Heart left ventricle (tissue), 13 donors: ENCODE results near the gene NDST3.

Source experiments
- POLR2A ChIP-seq, 2 donors: fragments of 450-650 bp; IDR thresholded peaks; one replicate each; pipeline ENCODE4 v1.6.1; 2017; ENCODE audit warnings: antibody characterized with exemption in 2 of 2, mild to moderate bottlenecking in 2 of 2, moderate library complexity in 2 of 2
- TF ChIP-seq, protein P1 (sequence below), 12 donors: fragments of 200-600 bp; sonication (generic) in 4 of 12; IDR thresholded peaks; one replicate each; pipeline versions ENCODE4 v1.5.0 to v1.8.0; 2018 to 2022; ENCODE audit warnings: antibody characterized with exemption in 12 of 12, mild to moderate bottlenecking in 5 of 12
- donor health status: ischemic (EF 13 %, LVEDD 7.1; RV severe dilation, severe dysfunction).
- donor health status: DM: no; HTN: yes; CAD: no.
- donor health status: DM: no; HTN: no; CAD: no.
- donor health status: ischemic (EF 25% LVEDD 6.9; RV normal size, moderate dysfunction).
- donor health status: ischemic (EF 25% LVEDD 5.7; RV mildly dilated, moderate dysfunction).
- donor health status: ischemic (EF 35%, LVEDD 5.7; RV mildly dilated, moderate dysfunction).
- donor health status: nonischemic (EF 11% LVEDD 7.7; RV severe dilation, severe dysfunction).
- donor health status: DM: yes; HTN: yes; CAD: no.
- donor health status: PGD.
- donor health status: ischemic (EF 29% LVEDD 5.4; RV normal size, mild dysfunction).
- donor health status: nonischemic (EF 23%, LVEDD 6.1; RV moderate dilation, normal function).

DNA sequence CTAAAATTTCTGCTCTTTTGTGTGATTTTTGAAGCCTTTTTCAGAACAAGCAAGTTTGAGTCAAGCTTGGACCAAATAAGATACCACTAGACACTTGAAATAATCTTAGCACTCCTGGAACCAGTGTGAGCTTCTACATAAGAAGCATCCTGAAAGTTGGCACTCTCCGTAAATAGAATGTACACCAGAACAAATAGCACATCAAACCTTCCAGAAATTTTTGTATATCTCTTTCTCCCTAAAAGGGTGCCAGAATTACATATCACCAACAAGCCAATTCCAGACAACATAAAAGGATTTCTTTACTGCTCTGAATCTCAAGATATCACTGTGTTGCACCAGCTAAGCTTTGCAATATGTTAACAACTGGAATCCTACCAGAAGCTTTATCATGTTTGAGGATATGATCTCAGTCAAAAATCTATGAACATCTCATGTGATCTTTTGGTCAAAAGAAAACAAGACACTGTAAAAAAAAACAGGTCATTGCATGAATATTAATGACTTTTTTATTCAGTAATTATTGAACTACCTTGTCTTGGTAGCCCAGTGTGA is 201.4 kb downstream of the NDST3 start:
- TF ChIP-seq, protein P1, sequence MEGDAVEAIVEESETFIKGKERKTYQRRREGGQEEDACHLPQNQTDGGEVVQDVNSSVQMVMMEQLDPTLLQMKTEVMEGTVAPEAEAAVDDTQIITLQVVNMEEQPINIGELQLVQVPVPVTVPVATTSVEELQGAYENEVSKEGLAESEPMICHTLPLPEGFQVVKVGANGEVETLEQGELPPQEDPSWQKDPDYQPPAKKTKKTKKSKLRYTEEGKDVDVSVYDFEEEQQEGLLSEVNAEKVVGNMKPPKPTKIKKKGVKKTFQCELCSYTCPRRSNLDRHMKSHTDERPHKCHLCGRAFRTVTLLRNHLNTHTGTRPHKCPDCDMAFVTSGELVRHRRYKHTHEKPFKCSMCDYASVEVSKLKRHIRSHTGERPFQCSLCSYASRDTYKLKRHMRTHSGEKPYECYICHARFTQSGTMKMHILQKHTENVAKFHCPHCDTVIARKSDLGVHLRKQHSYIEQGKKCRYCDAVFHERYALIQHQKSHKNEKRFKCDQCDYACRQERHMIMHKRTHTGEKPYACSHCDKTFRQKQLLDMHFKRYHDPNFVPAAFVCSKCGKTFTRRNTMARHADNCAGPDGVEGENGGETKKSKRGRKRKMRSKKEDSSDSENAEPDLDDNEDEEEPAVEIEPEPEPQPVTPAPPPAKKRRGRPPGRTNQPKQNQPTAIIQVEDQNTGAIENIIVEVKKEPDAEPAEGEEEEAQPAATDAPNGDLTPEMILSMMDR (IDR thresholded peaks at IDR 0.05), result no peak
- TF ChIP-seq POLR2A (IDR thresholded peaks at IDR 0.05), result no peak
